ENCODE data around the gene ADCY4. TPM values are rescaled to one million over a fixed set of nuclear protein-coding genes. Genes with fewer than 3 reads are reported as not detected.

The ADCY4 gene
- total RNA-seq, 1 donor from 2014 or later, result 3.4 TPM

GRCh38 chr14:24308342-24309124 lies 26.3 kb downstream of the ADCY4 start:
- Mint-ChIP-seq H3K4me1 (peaks cover 2% of the 10 kb centered on the region), H3K4me3 (no peak overlapping the region), H3K27ac (no peak overlapping the region), H3K36me3 (peaks cover 23% of the 10 kb centered on the region), H3K9me3 (no peaks in the 10 kb centered on the region), H3K27me3 (ENCODE audit: low read depth) (no peaks in the 10 kb centered on the region)
- DNase-seq (ENCODE audit: low spot score in 2 of 2, unreplicated experiment in 2 of 2), result no peak
- TF ChIP-seq, protein P1, sequence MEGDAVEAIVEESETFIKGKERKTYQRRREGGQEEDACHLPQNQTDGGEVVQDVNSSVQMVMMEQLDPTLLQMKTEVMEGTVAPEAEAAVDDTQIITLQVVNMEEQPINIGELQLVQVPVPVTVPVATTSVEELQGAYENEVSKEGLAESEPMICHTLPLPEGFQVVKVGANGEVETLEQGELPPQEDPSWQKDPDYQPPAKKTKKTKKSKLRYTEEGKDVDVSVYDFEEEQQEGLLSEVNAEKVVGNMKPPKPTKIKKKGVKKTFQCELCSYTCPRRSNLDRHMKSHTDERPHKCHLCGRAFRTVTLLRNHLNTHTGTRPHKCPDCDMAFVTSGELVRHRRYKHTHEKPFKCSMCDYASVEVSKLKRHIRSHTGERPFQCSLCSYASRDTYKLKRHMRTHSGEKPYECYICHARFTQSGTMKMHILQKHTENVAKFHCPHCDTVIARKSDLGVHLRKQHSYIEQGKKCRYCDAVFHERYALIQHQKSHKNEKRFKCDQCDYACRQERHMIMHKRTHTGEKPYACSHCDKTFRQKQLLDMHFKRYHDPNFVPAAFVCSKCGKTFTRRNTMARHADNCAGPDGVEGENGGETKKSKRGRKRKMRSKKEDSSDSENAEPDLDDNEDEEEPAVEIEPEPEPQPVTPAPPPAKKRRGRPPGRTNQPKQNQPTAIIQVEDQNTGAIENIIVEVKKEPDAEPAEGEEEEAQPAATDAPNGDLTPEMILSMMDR (IDR thresholded peaks at IDR 0.05; ENCODE audit: unreplicated experiment), result no peak

GRCh38 chr14:24307575-24308341 lies 27.1 kb downstream of the ADCY4 start, which contains the start of gene CIDEB:
Gene CIDEB, minus strand, starts transcription at chr14:24307977. Its CDS starts 119 bp downstream, at chr14:24307858.
- DNase-seq (ENCODE audit: low spot score in 2 of 2, unreplicated experiment in 2 of 2), result peak in 1 of 2 experiments; percentile 72
- Mint-ChIP-seq H3K4me1 (peaks cover 2% of the 10 kb centered on the region), H3K27me3 (ENCODE audit: low read depth) (no peaks in the 10 kb centered on the region), H3K4me3 (no peak within 1 kb of the TSS), H3K9me3 (no peaks in the 10 kb centered on the region), H3K36me3 (peaks cover 26% of the 10 kb centered on the region), H3K27ac (no peak within 1 kb of the TSS)
- TF ChIP-seq, protein P1 (IDR thresholded peaks at IDR 0.05; ENCODE audit: unreplicated experiment), result peak; percentile 82

DNA sequence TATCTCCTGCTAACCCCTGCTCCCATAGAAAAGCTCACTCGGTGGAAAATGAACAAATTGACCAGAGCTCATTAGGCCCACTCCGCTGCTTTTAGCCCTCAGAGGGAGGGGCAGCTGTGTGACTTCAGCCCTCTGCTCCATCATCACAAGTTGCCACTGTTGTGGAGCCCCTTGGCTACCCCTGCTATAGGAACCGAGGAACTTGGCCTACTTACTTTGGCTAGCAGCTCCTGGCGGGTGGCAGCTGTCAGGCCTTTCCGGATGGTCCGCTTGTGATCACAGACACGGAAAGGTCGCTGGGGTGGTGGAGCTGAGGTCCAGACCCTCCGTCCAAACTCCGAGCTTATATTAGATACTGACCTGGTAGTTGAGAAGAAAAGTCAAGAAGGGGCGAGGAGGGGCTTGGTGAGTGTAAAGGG lies 27.7 kb downstream of the ADCY4 start:
- H3K36me3 Mint-ChIP-seq, result peaks cover 27% of the 10 kb centered on the region
- H3K4me1 Mint-ChIP-seq, result peaks cover 2% of the 10 kb centered on the region
- DNase-seq (ENCODE audit: low spot score in 2 of 2, unreplicated experiment in 2 of 2), result no peak
- H3K27me3 Mint-ChIP-seq (ENCODE audit: low read depth), result no peaks in the 10 kb centered on the region
- no peaks in the 10 kb centered on the region for H3K9me3 Mint-ChIP-seq
- no peak overlapping the region for H3K27ac Mint-ChIP-seq
- no peak overlapping the region for H3K4me3 Mint-ChIP-seq
- TF ChIP-seq, protein P1 (IDR thresholded peaks at IDR 0.05; ENCODE audit: unreplicated experiment), result no peak

GRCh38 chr14:24304019-24304387 lies 30.9 kb downstream of the ADCY4 start:
- no peak for DNase-seq (ENCODE audit: low spot score in 2 of 2, unreplicated experiment in 2 of 2)
- H3K27ac Mint-ChIP-seq, result no peak overlapping the region
- TF ChIP-seq, protein P1 (IDR thresholded peaks at IDR 0.05; ENCODE audit: unreplicated experiment), result no peak
- peaks cover 27% of the 10 kb centered on the region for H3K36me3 Mint-ChIP-seq
- no peaks in the 10 kb centered on the region for H3K9me3 Mint-ChIP-seq
- no peaks in the 10 kb centered on the region for H3K27me3 Mint-ChIP-seq (ENCODE audit: low read depth)
- no peak overlapping the region for H3K4me3 Mint-ChIP-seq
- peaks cover 21% of the 10 kb centered on the region for H3K4me1 Mint-ChIP-seq

DNA sequence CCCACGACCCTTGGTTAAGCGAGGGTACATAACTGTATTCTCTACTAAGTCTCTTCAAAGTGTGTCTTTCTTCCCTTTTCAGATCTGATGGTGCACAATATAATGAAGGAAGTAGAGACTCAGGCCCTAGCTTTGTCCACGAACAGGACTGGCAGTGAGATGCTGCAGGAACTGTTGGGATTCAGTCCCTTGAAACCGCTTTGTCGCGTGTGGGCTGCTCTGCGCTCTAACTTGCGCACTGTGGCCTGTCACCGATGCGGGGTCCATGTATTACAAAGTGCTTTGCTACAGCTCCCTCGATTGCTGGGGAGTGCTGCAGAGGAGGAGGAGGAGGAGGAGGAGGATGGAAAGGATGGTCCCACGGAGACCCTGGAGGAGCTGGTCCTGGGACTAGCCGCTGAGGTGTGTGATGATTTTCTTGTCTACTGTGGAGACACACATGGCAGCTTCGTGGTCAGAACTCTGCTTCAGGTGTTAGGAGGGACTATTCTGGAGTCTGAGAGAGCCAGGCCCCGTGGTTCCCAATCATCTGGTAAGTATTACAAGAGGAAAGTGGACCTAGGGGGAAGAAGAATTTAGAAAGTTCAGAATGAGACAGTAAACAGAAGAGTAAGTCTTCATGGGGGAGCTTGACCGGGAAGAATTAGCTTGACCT lies 34.4 kb downstream of the ADCY4 start:
- TF ChIP-seq, protein P1 (IDR thresholded peaks at IDR 0.05; ENCODE audit: unreplicated experiment), result no peak
- H3K4me1 Mint-ChIP-seq, result peaks cover 36% of the 10 kb centered on the region
- no peaks in the 10 kb centered on the region for H3K27me3 Mint-ChIP-seq (ENCODE audit: low read depth)
- DNase-seq (ENCODE audit: low spot score in 2 of 2, unreplicated experiment in 2 of 2), result no peak
- no peaks in the 10 kb centered on the region for H3K9me3 Mint-ChIP-seq
- H3K27ac Mint-ChIP-seq, result peak overlapping the region; percentile 76
- H3K36me3 Mint-ChIP-seq, result peaks cover 20% of the 10 kb centered on the region
- H3K4me3 Mint-ChIP-seq, result peak overlapping the region; percentile 97
